ENCODE results near the gene CPNE6. TPM values are rescaled to one million over a fixed set of nuclear protein-coding genes. Genes with fewer than 3 reads are reported as not detected.

The CPNE6 gene
- total and polyA plus RNA-seq, 8 donors: 0.12 TPM; not detected in 7

DNA sequence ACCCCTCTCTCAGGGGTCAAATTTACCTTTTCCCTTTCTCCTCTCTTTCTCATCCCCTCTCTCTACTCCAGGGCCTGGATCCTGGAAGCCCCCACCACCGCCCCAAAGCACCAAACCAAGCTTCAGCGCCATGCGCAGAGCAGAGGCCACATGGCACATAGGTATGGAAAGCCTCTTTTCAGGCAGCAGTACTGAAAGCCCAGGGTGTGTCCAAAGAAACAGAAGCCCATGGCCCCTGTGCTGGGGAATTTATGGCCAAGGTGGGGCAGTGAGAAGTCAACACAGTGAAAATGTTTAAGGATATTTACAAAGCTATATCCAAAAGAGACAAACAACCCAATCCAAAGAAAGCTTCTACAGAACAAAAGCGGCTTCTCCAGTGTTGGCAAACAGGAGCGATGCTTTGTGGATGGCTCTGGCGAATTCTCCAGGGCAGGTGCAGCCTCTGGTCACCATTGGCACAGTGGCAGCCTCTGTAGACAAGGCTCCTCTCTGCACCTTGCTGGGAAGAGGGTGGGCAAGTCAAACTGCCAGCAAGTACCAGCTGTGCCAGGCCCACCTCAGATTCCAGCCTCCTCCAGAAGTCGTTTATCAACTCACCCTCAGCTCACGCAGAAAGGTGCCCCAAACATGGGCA lies 4.7 kb upstream of the CPNE6 start:
- Histone ChIP-seq H3K4me1 (no peaks in the 10 kb centered on the region), H3K36me3 (no peaks in the 10 kb centered on the region), H3K4me3 (no peak overlapping the region), H3K27me3 (peaks cover 0 to 5% of the 10 kb centered on the region in 2 donors), H3K9me3 (no peaks in the 10 kb centered on the region), H3K27ac (no peak overlapping the region)
- DNase-seq (peak in 1 of 4 donors; percentile 34), ATAC-seq (no peak)
- intact Hi-C loops (cut with DNase I): no loop called here
- TF ChIP-seq CTCF (IDR thresholded peaks at IDR 0.05): no peak

DNA sequence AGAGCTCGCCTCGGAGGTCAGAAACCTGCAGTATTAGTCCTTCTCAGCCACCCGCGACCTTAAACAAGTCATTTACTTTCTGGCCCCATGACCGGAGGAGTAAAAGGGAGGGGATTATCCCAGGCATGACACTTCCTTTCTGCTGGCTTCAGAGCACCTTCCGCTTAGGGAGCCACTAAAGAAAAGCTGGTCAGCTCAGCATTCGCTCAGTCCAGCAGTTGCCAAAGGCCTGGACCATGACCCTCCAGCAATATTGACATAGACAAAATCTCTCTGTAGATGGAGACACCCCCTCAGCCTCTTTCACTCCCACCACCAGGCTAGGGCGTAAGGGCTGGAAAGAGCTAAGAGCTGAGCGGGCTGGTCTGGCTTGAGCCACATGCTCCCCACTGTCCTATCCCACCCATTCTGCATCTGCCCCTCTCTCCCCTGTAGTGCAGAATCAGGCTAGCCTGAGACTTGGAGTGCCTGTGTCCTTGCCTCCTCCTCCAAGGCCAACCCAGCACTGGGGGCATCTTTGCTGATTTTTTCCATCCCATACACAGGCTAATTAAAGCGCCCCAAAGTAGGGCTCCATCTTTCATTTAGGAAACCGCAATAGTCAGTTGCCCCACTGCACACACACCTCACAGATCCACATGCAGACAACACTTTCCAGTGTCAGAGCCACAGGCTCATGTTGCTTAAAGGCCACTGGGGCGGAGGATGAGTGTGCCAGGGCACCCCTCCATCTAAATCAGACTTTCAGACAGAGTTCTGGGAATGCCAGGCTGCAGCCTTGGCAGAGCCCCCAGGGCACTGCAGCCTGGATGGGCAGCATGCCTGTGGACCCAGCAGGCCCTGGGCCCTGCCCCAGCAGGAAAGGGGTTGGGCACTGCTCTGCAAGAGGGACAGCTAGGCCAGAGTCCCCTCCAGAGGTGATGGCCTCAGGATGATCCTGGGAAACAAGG lies 4.0 kb upstream of the CPNE6 start:
- no peak for ATAC-seq
- H3K9me3 ChIP-seq: no peaks in the 10 kb centered on the region
- DNase-seq: peak in 1 of 4 donors; percentile 55
- H3K27me3 ChIP-seq: peaks cover 0 to 13% of the 10 kb centered on the region in 2 donors
- no peak for TF ChIP-seq CTCF (IDR thresholded peaks at IDR 0.05)
- H3K4me3 ChIP-seq: no peak overlapping the region
- intact Hi-C loops (cut with DNase I): no loop called here
- no peaks in the 10 kb centered on the region for H3K36me3 ChIP-seq
- H3K27ac ChIP-seq: no peak overlapping the region
- no peaks in the 10 kb centered on the region for H3K4me1 ChIP-seq

DNA sequence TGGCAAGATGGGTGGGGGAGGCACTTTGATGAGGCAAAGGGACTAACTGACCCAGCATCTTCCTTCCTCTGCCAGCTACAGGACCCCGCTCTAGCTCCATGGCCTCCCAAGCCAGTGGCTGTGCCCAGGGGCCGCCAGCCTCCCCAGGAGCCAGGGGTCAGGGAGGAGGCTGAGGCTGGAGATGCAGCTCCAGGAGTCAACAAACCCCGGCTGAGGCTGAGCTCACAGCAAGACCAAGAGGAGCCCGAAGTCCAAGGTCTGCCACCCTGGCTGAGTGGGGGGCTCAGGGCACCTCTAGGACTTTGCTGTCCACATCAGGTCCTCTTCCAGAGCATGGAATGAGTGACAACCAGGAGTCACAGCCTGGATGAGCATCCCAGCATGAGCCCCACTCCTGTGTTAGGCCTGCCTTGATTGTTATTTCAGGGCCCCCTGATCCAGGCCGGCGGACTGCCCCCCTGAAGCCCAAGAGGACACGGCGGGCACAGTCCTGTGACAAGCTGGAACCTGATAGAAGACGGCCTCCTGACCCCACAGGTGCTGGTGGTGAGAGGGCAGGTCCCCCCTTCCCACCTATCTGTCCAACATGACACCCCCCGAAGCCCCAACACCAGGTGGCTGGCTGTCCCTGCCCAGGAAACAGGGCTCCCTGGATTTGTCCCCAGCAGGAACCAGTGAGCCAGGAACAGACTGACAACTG lies 2.5 kb upstream of the CPNE6 start:
- DNase-seq (peak in 1 of 4 donors; percentile 58), ATAC-seq (no peak)
- no peak overlapping the region for H3K27ac ChIP-seq
- intact Hi-C loops (cut with DNase I): no loop called here
- H3K27me3 ChIP-seq: peaks cover 0 to 20% of the 10 kb centered on the region in 2 donors
- no peaks in the 10 kb centered on the region for H3K36me3 ChIP-seq
- no peak overlapping the region for H3K4me3 ChIP-seq
- no peaks in the 10 kb centered on the region for H3K4me1 ChIP-seq
- no peak for TF ChIP-seq CTCF (IDR thresholded peaks at IDR 0.05)
- no peaks in the 10 kb centered on the region for H3K9me3 ChIP-seq

- peaks cover 0 to 20% of the 10 kb centered on the region in 2 donors for H3K27me3 ChIP-seq
- no peaks in the 10 kb centered on the region for H3K4me1 ChIP-seq
- H3K27ac ChIP-seq: no peak overlapping the region
- no peak overlapping the region for H3K4me3 ChIP-seq
- intact Hi-C loops (cut with DNase I): no loop called here
- DNase-seq (no peak), ATAC-seq (no peak)
- TF ChIP-seq CTCF (IDR thresholded peaks at IDR 0.05): no peak
- H3K36me3 ChIP-seq: no peaks in the 10 kb centered on the region
- H3K9me3 ChIP-seq: no peaks in the 10 kb centered on the region
Observed at GRCh38 chr14:24069411-24069735, 2.0 kb upstream of the CPNE6 start.
